Upper lobe of right lung (tissue), 1 donor: ENCODE measurements around the gene FAM229B. TPM values are rescaled to one million over a fixed set of nuclear protein-coding genes. Genes with fewer than 3 reads are reported as not detected.
A peak's percentile ranks its signal among the peaks of the same experiment; 100 is the strongest.

Experiments used
- ATAC-seq: fragments of 200-7000 bp; cut with Tn5 transposase; one replicate; pipeline ENCODE4 v1.9.1; 2020; ENCODE audit warnings: mild to moderate bottlenecking, moderate library complexity
- DNase-seq: peaks from one replicate; pipeline ENCODE4 v3.0.0-alpha.2; 2020
- H3K27ac ChIP-seq: fragments of 200-600 bp; one replicate; pipeline ENCODE4 v1.8.0; 2022
- H3K27me3 ChIP-seq: fragments of 200-600 bp; one replicate; pipeline ENCODE4 v1.8.0; 2022; ENCODE audit warnings: mild to moderate bottlenecking
- H3K36me3 ChIP-seq: fragments of 200-600 bp; one replicate; pipeline ENCODE4 v1.8.0; 2022
- H3K4me1 ChIP-seq: fragments of 200-600 bp; one replicate; pipeline ENCODE4 v1.8.0; 2022
- H3K4me3 ChIP-seq: fragments of 200-600 bp; one replicate; pipeline ENCODE4 v1.8.0; 2022; ENCODE audit warnings: mild to moderate bottlenecking
- H3K9me3 ChIP-seq: fragments of 200-600 bp; one replicate; pipeline ENCODE4 v1.8.0; 2022
- intact Hi-C: fragments of 100-400 bp; cut with DNase I; formaldehyde crosslinking; loops from one replicate; pipeline ENCODE4 v1.11.0; 2022
- long read RNA-seq: library from polyadenylated mRNA; unstranded; transcript quantifications from one replicate; pipeline ENCODE4 v2.0.0, GENCODE V29; 2021
- total RNA-seq: library from RNA; stranded (reverse); fragmentation: NEBNext Ultra II Directional; extraction: Animal tissue kit (Norgen Biotek cat#: 25700); gene quantifications from one replicate; pipeline ENCODE4 v1.2.1, GENCODE V29; 2021
- TF ChIP-seq, protein P1 (sequence below): fragments of 200-600 bp; IDR thresholded peaks from one replicate; pipeline ENCODE4 v1.8.0; 2022; ENCODE audit warnings: antibody characterized with exemption
- donor health status: DM: no; HTN: yes; CAD: no; lungs with severe emphysema.

The FAM229B gene, protein sequence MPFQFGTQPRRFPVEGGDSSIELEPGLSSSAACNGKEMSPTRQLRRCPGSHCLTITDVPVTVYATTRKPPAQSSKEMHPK
- 8.2 TPM for total RNA-seq
- long read RNA-seq, partial matches to known transcripts: 0 of 4 reads
- long read RNA-seq, other reads (novel, unspliced or antisense): 1 of 4 reads

DNA sequence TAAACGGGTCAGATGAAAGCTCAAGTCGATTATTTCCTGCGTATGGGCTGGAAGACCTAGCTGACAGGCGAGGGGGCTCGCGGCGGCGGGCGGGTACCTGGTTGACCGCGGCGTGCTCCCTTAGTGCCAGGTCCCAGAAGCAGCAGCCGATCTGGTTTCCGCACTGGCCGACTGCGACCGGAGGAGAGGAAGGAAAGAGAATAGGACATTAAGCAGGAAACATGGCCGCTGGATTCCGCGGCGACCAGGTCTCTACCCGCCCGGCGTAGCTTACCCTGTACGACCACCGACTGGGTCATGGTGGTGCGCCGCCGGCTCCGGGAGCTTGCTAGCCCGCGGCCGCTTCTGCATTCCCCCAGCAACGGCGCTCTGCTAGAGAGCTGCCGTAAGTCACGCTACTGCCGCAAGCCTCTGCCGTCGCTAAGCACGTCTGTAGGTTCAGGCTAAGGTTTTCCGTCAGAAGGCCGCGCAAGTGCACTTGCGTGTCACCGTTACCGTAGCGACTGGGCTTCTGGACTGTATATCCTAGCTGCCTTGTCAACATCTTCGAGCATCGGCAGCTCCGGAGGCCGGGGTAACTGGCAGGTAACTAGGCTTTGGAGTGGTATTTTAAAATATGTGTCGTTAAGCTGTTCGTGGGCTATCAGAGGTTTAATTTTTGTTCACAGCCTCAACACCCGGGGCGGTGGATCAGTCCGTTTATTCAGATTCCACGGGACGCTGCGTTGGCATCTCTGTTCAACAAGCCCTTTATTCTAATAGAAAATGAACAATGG lies at the start of gene FAM229B, which contains the start of gene TUBE1:
Gene FAM229B (plus strand): TSS at position 456 of the 776 bp plus-strand sequence. CDS start 11,693 bp downstream, outside the sequence.
Gene TUBE1 (minus strand): TSS at position 347 of the 776 bp plus-strand sequence. CDS start 48 bp downstream, at position 299.
- ATAC-seq (peak; percentile 100), DNase-seq (peak; percentile 94)
- Histone ChIP-seq H3K4me3 (peak within 1 kb of the TSS; percentile 83), H3K27ac (peak within 1 kb of the TSS; percentile 90), H3K36me3 (peaks cover 11% of the 10 kb centered on the region), H3K4me1 (peaks cover 3% of the 10 kb centered on the region), H3K27me3 (no peaks in the 10 kb centered on the region), H3K9me3 (no peaks in the 10 kb centered on the region)
- intact Hi-C loops: no loop called here
- TF ChIP-seq, protein P1, sequence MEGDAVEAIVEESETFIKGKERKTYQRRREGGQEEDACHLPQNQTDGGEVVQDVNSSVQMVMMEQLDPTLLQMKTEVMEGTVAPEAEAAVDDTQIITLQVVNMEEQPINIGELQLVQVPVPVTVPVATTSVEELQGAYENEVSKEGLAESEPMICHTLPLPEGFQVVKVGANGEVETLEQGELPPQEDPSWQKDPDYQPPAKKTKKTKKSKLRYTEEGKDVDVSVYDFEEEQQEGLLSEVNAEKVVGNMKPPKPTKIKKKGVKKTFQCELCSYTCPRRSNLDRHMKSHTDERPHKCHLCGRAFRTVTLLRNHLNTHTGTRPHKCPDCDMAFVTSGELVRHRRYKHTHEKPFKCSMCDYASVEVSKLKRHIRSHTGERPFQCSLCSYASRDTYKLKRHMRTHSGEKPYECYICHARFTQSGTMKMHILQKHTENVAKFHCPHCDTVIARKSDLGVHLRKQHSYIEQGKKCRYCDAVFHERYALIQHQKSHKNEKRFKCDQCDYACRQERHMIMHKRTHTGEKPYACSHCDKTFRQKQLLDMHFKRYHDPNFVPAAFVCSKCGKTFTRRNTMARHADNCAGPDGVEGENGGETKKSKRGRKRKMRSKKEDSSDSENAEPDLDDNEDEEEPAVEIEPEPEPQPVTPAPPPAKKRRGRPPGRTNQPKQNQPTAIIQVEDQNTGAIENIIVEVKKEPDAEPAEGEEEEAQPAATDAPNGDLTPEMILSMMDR: peak; percentile 13

DNA sequence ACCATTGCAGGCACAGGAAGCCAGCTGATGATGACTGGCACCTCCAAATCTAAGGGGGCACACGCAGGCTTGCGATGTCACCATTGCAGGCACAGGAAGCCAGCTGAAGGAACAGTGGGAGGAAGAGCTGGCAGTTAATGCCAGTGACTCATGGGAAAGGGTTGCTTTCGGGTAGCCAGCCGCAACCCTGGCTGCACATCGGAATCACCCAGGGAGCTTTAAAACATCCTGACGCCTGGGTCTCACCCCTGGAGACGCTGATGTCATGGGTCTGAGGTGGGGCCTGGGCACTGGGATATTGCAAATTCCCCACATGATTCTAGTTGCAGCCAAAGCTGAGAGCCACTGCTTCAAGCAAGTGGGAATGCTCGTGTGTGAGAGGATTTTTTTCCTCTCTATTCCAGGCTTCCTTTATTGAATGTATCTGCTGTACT lies 49.6 kb upstream of the FAM229B start:
- ATAC-seq (peak; percentile 60), DNase-seq (no peak)
- Histone ChIP-seq H3K4me1 (peaks cover 1% of the 10 kb centered on the region), H3K36me3 (no peaks in the 10 kb centered on the region), H3K9me3 (no peaks in the 10 kb centered on the region), H3K27me3 (no peaks in the 10 kb centered on the region), H3K4me3 (no peak overlapping the region), H3K27ac (no peak overlapping the region)
- TF ChIP-seq, protein P1: no peak
- intact Hi-C loops: no loop called here

DNA sequence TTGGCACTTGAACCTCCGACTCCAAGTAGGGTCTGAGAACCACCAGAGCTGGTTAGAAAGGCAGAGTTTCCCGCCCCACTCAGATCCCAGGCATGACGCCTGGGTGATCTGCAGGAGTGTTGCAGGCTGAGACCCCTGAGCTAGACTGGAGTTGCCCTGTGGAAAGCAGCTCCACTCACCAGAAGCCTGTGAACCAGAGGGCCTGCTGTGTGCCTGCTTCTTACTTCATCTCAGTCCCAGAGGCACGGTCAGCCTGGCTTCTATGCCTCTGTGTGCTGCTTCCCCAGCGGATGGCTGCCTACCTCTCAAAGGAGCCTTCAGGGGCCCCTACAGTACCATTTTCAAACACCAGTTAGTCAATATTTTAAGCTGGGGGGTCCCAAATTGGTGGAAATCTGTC lies 49.1 kb upstream of the FAM229B start:
- no peak overlapping the region for H3K4me3 ChIP-seq
- no peaks in the 10 kb centered on the region for H3K27me3 ChIP-seq
- H3K9me3 ChIP-seq: no peaks in the 10 kb centered on the region
- no peaks in the 10 kb centered on the region for H3K36me3 ChIP-seq
- TF ChIP-seq, protein P1: no peak
- ATAC-seq (no peak), DNase-seq (no peak)
- intact Hi-C loops: no loop called here
- H3K27ac ChIP-seq: no peak overlapping the region
- peaks cover 3% of the 10 kb centered on the region for H3K4me1 ChIP-seq

DNA sequence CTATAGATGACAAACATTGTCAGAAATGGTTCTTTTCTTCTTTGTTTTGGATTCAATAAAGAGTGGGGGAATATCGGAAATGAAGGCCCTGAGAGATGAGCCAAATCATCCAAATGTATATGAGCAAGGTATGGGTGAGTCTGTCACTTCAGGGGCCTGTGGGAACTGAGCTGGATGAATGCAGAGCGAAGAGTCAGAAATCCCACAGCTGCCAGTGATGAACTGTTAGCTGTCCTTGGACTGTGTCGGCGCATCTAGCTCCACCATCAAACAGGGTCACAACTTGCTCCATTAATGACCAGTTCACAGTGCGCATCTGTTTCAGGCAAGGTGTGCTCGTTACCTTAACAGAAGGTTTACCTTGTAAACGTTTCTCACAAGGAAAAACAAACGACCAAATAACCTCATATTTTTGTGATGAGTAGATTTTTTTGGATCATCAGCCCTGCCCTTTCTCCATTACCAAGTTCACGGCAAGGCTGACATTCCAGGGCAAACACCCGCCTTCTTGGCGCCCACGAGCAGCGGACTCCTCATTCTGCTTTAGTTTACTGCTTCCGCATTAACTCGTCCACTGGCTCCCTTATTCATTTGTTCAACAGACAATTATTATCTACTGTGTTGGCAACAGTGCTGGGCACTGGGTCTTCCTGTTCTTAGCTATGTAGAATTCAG lies 48.5 kb upstream of the FAM229B start:
- intact Hi-C loops: no loop called here
- Histone ChIP-seq H3K4me1 (peaks cover 3% of the 10 kb centered on the region), H3K9me3 (no peaks in the 10 kb centered on the region), H3K36me3 (no peaks in the 10 kb centered on the region), H3K27me3 (no peaks in the 10 kb centered on the region), H3K4me3 (no peak overlapping the region), H3K27ac (no peak overlapping the region)
- TF ChIP-seq, protein P1: no peak
- ATAC-seq (no peak), DNase-seq (no peak)

DNA sequence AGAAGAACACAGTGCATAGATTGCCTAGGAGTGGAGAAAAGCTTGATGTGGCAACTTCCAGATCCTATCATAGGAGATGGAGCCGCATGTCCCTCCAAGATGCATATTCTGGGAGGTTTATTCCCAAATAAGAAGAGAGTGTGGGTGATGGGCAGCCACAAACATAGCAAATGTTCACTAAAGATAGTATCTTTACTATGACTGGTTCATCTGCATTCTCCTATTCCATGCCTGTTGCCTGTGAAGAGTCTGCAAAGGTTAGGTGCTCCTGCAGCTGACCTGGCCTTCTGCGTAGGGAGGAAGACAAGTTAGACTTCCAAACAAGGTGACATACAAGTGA lies 48.0 kb upstream of the FAM229B start:
- Histone ChIP-seq H3K4me3 (no peak overlapping the region), H3K9me3 (no peaks in the 10 kb centered on the region), H3K4me1 (peaks cover 3% of the 10 kb centered on the region), H3K27ac (no peak overlapping the region), H3K36me3 (no peaks in the 10 kb centered on the region), H3K27me3 (no peaks in the 10 kb centered on the region)
- intact Hi-C loops: no loop called here
- ATAC-seq: no peak
- no peak for DNase-seq
- TF ChIP-seq, protein P1: no peak
